Ovary (tissue), 9 donors: ENCODE measurements around the gene DSG3. TPM values are rescaled to one million over a fixed set of nuclear protein-coding genes. Genes with fewer than 3 reads are reported as not detected.
A peak's percentile ranks its signal among the peaks of the same experiment; 100 is the strongest.

Source experiments
- DNase-seq, 5 donors: peaks; one replicate each; pipeline ENCODE4 v3.0.0-alpha.2; 2019 to 2020
- H3K27ac ChIP-seq, 2 donors: fragments of 200-600 bp; one replicate each; pipeline versions ENCODE4 v1.5.1 to v1.8.0; 2019 to 2022
- H3K27me3 ChIP-seq: fragments of 200-600 bp; one replicate; pipeline ENCODE4 v1.8.0; 2022
- H3K36me3 ChIP-seq: fragments of 200-600 bp; sonication (generic); one replicate; pipeline ENCODE4 v1.5.1; 2019
- H3K4me1 ChIP-seq: one replicate; pipeline ENCODE4 v1.8.1; 2013; ENCODE audit warnings: mild to moderate bottlenecking, moderate library complexity; ENCODE audit not compliant: insufficient read depth
- H3K4me3 ChIP-seq: fragments of 200-600 bp; sonication (generic); one replicate; pipeline ENCODE4 v1.5.1; 2017
- H3K9me3 ChIP-seq, 2 donors: fragments of 200-600 bp in 1 of 2; sonication (generic) in 1 of 2; one replicate each; pipeline versions ENCODE4 v1.5.1 to v1.8.1; 2013 to 2019; ENCODE audit warnings: mild to moderate bottlenecking in 1 of 2, moderate library complexity in 1 of 2
- CTCF ChIP-seq, 3 donors: fragments of 450-650 bp in 2 of 3; fragments of 200-600 bp in 1 of 3; IDR thresholded peaks; one replicate each; pipeline versions ENCODE4 v1.5.1 to v1.8.0; 2016 to 2022; ENCODE audit warnings: antibody characterized with exemption in 3 of 3, mild to moderate bottlenecking in 1 of 3
- EP300 ChIP-seq: sonication (generic); formaldehyde crosslinking; IDR thresholded peaks from one replicate; pipeline ENCODE4 v1.6.1; 2017; ENCODE audit warnings: antibody characterized with exemption
- POLR2A ChIP-seq: fragments of 450-650 bp; IDR thresholded peaks from one replicate; pipeline ENCODE4 v1.6.1; 2017; ENCODE audit warnings: antibody characterized with exemption, mild to moderate bottlenecking, moderate library complexity
- WGBS, 3 donors: extraction: QIAGEN DNeasy Blood & Tissue Kit in 1 of 3; methylation state at CpG; one replicate each; pipeline versions ENCODE4 v1.1.5 to v1.1.7; 2013 to 2017; 5-methylcytosine and 5-hydroxymethylcytosine counted together
- intact Hi-C, 4 donors: fragments of 100-400 bp; cut with DNase I; formaldehyde crosslinking; loops; one replicate each; pipeline versions ENCODE4 v1.11.0 to v1.15.1; 2022 to 2023
- polyA plus RNA-seq, 2 donors: library from polyadenylated mRNA; stranded (reverse); fragments of 200-250 nt in 1 of 2; fragments of 350-450 nt in 1 of 2; fragmentation: Illumina TruSeq in 1 of 2; extraction: RNeasy Lipid Tissue Mini Kit (QIAGEN cat#74804) in 1 of 2; gene quantifications; one replicate each; pipeline ENCODE4 v1.2.3, GENCODE V29; 2013 to 2014
- total RNA-seq, 7 donors: library from RNA; depleted of rRNA in 2 of 7; stranded (reverse); fragments of >200 nt in 2 of 7; fragmentation: NEBNext Ultra II Directional in 3 of 7; extraction: Animal tissue kit (Norgen Biotek cat#: 25700) in 3 of 7; gene quantifications; one replicate each; pipeline versions ENCODE4 v1.1.0 to v1.2.4, GENCODE V29; 2016 to 2023
- donor health status: DM: no; HTN: no; CAD: no; lungs with moderate emphysema.
- donor health status: DM: no; HTN: no; CAD: no.
- donor health status: Bipolar disorder and iron deficiency.
- donor health status: DM: yes; HTN: yes; CAD: no.
- donor health status: DM: no; HTN: no; CAD: no.
- donor health status: DM: yes; HTN: yes; CAD: no.

The DSG3 gene
- total and polyA plus RNA-seq, 9 donors, result under 0.01 to 0.05 (median 0.03) TPM; not detected in 6

- TF ChIP-seq CTCF (IDR thresholded peaks at IDR 0.05), result no peak
- TF ChIP-seq EP300, result no peak
- H3K9me3 ChIP-seq, result no peaks in the 10 kb centered on the region
- 34 to 60% (median 39%) methylated on average over 9 of the region's 9 CpGs for WGBS, 3 donors
- DNase-seq, result peak in 2 of 5 donors; percentile 19 to 39
- H3K27me3 ChIP-seq, result no peaks in the 10 kb centered on the region
- intact Hi-C loops, result no loop called here
- no peak overlapping the region for H3K4me3 ChIP-seq
- peaks cover 10% of the 10 kb centered on the region for H3K4me1 ChIP-seq
- H3K27ac ChIP-seq, result peak overlapping the region; percentile 44 to 72
- H3K36me3 ChIP-seq, result no peaks in the 10 kb centered on the region
Measured at GRCh38 chr18:31487246-31488015, 39.9 kb downstream of the DSG3 start.

- 95 to 98% (median 97%) methylated on average over 1 of the region's 1 CpG for WGBS, 3 donors
- no peak overlapping the region for H3K27ac ChIP-seq
- no peak for DNase-seq
- TF ChIP-seq CTCF (IDR thresholded peaks at IDR 0.05) (no peak), EP300 (no peak), POLR2A (no peak)
- H3K9me3 ChIP-seq, result no peaks in the 10 kb centered on the region
- H3K27me3 ChIP-seq, result no peaks in the 10 kb centered on the region
- H3K36me3 ChIP-seq, result no peaks in the 10 kb centered on the region
- no peak overlapping the region for H3K4me3 ChIP-seq
- intact Hi-C loops, result no loop called here
- peaks cover 10% of the 10 kb centered on the region for H3K4me1 ChIP-seq
Measured at GRCh38 chr18:31489311-31489710, 41.8 kb downstream of the DSG3 start.

DNA sequence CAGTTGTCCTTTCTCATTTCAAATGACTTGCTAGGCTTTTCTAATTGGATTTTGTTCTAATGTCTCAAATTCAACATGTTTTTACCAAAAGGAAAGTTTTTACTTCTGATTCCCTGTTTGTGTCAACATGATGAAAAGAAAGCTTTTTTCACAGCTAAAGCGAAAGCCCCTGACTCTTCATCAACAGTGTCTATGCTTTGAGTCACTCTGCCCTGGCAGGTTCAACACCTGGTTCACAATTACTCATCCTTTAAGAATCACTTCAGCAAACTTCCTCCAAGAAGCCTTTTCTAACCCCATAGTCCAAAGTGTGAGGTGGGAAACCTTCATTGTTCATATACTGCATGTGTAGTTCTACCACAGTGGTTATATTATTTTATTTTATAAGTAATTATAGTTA lies 42.8 kb downstream of the DSG3 start:
- Histone ChIP-seq H3K36me3 (no peaks in the 10 kb centered on the region), H3K9me3 (no peaks in the 10 kb centered on the region), H3K4me1 (peaks cover 10% of the 10 kb centered on the region), H3K27me3 (no peaks in the 10 kb centered on the region), H3K27ac (no peak overlapping the region), H3K4me3 (no peak overlapping the region)
- WGBS, 3 donors, result 76 to 86% (median 83%) methylated on average over 1 of the region's 1 CpG
- intact Hi-C loops, result no loop called here
- no peak for DNase-seq
- TF ChIP-seq CTCF (IDR thresholded peaks at IDR 0.05), result no peak

DNA sequence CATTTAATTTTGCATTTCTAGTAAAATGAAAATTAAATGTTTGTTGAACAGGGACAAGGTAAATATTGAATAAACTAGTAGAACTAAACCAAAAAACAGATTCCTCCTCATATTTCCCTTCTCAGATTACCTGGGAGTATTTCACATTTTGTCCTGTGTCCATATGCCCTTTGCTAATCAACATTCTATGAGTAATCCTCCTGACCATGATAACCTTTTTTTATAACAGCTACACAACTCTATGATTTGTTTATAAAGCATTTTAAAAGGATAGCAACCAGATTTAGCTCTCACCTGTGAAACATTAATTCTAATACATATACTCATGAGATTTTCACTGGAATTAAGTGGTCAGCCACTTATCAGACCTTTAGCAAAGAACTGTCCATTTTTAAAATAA lies 43.3 kb downstream of the DSG3 start:
- Histone ChIP-seq H3K36me3 (no peaks in the 10 kb centered on the region), H3K9me3 (no peaks in the 10 kb centered on the region), H3K4me1 (peaks cover 9% of the 10 kb centered on the region), H3K27ac (no peak overlapping the region), H3K4me3 (no peak overlapping the region), H3K27me3 (no peaks in the 10 kb centered on the region)
- DNase-seq, result no peak
- intact Hi-C loops, result no loop called here
- TF ChIP-seq CTCF (IDR thresholded peaks at IDR 0.05), result no peak
- TF ChIP-seq POLR2A, result no peak
- no peak for TF ChIP-seq EP300
